Stimulated activated CD4-positive, alpha-beta T cell treated with anti-CD3 and anti-CD28 coated beads, TNF-alpha, amount 100 ng/mL, for 48 hours (primary cell): ENCODE data around the gene PFDN2.
A peak's percentile ranks its signal among the peaks of the same experiment; 100 is the strongest.

Experiments
- DNase-seq, 3 donors: peaks; one replicate each; pipeline ENCODE4 v3.0.0-alpha.2; 2020; ENCODE audit warnings: low read depth in 3 of 3

Gene PFDN2

DNA sequence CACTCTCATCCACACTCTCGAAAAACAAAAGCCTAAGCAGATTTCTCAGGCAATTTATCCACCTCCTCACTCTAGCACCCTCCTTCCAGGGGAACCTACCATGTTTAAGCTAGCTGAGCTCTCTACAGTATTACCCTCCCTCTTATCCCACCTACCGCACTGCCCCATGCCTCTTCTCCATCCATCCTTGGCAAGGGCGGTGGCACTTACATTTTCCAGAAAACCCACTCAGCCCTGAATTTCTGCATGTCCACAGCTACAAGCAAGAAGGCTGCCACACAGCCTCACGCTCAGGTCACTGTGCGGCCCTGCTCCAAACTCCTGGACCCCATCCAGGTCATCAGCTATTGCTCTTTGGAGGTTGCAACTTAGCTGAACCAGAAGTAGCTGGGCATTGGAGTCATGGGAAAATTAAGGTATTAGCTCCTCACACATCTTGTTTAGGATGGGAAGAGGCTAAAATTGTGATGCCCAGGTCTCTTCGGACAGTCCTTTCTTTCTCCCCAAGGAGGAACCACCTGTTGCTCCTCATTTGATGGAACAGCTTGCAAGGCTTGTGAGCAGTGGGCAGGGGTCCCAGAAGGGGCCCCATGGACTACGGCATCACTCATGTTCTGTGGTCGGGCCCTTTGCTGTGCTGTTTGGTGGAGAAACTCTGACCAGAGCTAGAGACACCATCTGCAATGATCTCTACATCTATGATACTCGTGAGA is 18.6 kb downstream of the PFDN2 start:
- DNase-seq, result no peak

DNA sequence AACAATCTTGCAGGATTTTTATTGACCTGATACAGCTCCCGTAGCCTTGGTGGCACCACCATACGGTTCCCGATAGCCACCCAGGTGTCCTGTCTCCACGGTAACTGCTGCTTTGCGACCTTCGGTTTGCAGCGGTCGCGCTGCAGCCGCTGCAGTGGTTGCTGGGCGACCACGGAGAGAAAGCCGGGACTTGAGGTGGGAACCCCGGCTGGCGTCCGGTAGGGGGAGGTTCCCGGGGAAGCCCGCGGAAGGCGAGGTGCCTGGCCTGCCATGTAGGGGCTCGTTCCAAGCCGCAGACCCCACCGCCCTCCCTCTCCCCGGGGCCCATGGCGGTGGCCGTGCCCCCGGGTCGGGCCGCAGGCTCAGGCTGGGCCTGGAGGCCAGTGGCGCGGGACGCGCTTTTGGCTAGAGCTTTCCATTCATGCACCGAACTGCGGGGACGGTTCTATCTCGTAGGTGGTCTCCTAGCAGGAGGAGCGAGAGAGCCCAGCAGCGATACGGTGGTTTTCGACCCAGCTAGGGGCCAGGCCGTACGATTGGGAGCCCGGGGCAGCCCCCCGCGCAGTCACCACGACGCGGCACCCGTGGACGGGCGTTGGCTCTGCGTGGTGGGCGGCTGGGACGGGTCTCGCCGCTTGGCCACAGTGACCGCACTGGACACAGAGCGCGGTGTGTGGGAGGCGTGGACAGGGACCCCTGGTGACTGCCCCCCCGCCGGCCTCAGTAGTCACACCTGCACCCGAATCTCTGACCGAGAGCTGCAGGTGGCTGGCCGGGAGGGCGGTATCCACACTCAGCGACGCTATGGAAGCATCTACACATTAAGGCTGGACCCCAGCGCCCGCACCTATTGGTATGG is 19.4 kb downstream of the PFDN2 start, which contains the start of gene KLHDC9:
TSS of gene KLHDC9 (plus strand) at position 152 of the 859 bp plus-strand sequence. CDS start at position 327, 175 bp downstream.
- DNase-seq, result peak; percentile 48 to 60 (median 58)

DNA sequence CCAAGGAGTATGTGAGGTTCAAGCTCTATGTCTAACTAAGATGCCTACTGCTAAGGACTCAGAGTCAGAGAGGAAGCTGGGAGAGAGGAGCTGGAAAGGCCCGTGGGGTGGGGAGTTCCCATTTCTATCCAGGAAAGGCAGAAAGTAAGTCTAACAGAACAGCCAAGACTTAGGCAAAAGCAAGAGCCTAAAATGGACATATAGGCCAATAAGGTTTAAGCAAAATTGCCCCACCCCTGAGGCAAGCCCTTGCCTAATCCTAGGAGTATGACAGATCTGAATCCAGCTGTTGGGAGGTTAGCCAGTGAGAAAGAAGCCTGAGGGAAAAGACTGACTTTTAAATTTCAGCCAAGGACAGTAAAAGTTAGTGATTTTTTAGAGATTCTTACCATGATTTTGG is 21.3 kb downstream of the PFDN2 start:
- no peak for DNase-seq

DNA sequence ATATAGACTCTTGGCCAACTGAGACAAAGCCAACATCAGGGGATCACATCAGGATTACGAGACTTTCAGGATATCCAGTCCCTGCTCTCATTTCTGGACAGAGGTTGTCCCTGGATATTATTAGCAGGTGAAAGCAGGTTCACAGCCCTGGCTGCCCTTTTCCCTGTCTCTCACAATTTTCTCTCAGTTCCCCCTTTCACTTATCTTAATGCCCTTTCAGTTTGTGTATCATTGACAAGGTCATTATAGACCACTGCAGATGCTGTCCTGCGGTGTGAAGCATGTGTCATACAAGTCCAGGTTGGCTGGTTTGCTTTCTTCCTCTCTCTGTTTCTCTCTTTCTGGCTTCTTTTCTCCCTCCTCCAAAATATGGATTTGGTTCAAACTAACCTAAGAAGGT is 21.8 kb downstream of the PFDN2 start:
- DNase-seq, result no peak

DNA sequence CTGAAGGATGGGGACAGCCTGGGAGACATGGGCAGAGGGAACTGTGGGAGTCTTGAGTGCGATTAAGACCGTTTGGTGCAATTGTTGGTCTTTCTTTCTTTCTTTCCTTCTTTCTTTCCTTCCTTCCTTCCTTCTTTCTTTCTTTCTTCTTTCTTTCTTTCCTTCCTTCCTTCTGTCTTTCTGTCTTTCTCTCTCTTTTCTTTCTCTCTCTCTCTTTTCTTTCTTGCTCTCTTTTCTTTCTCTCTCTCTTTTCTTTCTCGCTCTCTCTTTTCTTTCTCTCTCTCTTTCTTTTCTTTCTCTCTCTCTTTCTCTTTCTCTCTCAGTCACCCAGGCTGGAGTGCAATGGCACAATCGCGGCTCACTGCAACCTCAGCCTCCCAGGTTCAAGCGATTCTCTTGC is 22.6 kb downstream of the PFDN2 start:
- no peak for DNase-seq

DNA sequence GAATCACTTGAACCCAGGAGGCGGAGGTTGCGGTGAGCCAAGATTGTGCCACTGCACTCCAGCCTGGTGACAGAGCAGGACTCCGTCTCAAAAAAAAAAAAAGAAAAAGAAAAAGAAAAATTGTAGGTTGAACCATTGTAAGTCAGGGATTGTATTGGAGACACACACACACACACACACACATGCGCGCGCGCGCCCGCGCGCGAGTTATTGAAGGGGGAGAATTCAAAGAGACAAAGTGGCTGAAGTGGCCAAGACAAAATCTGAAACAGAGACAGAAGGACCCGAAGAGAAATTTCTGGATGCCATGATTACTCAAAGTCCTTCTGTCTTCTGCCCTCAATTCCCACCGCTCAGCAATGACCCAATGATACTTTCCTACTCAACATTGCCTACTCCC is 23.4 kb downstream of the PFDN2 start:
- DNase-seq, result no peak

DNA sequence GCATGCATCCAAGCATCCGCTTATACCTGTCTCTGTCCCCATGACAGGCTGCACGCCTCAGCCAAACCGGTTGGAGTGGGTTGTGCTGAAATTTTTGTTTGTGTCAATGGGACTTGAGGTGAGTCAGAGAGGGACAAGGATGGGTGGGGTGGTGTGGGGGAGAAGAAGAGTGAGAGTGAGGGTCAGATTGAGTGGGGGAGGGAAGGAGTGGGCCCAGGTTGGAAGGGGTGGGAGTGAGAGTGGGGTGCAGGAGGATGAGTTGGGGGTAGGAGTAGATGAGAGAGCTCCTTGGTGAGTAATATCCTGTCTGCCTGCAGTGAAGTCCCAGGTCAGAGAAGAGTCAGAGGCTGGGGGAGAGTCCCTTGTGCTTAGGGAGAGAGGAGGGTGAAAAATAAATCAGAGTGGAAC is 25.2 kb downstream of the PFDN2 start:
- no peak for DNase-seq

DNA sequence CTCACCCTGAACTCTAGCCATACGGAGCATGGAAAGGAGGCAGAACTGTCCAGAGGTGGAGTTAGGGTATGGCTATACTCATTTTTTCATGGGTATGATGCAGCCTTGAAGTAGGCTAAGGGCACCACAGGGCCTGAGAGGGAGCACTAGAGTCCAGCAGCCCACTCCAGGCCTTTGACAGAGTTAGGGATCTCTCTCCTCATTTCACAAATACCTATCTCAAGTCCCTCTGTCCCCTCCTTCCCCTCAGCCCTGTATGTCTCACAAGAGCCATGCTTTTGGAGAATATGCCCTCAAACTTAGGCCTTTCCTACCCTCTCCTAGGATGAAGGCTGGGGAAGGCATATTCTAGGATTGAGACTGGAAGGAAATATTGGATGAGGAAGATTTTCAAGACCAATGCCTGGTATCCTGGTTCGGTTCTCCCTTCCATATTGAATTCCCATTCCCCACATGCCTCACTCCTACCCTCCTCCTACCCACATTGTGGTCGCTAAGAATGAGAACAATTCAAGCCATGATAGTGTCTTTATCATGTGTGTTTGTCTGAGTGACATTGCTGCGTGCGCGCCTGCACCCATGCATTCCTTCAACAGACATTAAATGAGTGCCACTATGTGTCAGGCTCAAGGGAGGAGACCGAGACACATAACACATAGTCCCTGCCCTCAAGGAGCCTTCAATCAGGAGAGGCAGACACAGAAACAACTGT is 25.9 kb downstream of the PFDN2 start:
- no peak for DNase-seq

DNA sequence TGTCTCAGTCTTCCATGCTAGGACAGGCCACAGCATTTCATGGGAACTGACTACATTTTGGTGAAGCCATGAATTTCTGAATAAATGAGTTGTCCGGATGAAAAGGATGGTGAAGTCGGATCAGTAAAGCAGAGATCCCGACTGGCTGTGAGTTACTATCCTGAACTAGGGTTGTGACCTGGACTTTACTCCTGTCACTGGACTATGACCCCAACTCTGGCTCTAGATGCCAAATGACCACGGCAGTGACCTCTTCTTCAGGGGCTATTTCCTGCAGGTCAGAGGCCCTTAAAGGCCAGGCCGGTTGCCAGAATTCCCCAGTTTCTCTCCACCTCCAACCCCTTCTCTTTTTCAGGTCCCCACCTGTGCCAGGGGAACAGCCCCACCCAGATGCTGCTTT is 26.7 kb downstream of the PFDN2 start:
- DNase-seq, result no peak

DNA sequence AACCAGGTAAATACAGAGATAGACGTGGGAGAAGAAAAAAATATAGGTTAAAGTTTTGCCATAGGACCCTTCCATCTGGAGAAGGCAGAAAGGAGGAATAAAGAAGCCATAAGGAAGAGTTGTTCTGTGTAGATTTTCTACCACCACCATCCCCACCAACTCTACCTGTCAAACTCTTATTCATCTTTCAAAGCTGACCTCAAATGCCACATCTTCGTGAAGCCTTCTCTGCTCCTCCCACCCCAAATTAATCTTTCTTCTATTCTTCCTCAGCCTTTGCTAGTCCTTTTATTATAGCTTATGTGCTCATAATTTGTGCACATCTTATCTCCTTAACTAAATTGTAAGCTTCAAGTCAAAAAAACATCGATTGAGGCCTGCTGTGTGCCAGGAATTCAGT is 27.2 kb downstream of the PFDN2 start:
- DNase-seq, result no peak

DNA sequence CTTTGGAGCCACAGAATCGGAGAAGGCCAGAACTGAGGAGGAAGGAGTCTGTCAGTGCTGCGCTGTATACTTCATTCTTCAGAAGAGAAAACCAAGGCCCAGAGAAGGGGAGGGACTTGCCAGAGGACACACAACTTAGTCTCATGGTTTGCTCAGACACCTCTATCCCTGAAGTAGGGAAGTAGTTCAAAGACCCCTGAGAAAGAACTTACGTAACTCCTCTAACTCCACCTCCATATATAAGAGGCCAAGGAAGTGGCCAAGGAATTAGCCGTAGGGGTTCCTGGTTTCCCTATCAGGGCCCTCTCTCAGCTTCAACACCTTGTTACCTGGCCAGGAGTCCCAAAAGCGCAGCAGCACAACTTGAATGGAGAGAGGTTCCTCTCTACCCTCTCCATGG is 27.9 kb downstream of the PFDN2 start:
- DNase-seq, result no peak

DNA sequence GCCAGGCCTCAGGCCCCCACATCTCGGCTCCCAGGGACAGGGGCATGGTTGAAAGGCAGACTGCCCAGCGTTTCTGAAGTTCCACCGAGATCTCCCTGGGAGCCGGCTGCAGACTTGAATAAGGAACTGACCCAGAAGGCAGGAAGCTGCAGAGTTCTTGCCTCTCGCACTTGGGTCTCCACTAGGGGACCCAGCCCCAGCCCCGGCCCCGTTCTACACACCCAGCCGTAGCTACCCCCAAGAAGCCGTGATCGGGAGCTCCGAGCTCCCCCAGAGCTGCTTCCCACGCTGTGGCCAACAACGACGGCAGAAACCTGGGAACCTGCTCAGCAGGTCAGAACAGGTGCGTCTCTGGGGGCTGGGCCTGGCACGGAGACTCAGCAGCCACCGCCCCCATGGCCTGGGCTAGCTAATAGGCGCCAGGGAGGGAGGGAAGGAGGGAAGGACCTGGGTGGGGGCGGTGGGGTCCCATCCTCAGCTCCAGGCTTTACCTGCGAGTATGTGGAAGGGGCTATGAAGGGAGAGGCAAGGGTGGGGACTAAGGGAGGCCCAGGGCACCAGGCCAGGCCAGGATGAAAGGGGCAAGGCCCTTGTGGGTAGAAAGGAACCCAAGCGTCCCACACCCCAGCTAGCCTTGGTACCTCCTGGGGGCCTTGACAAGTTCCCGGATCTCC is 28.4 kb downstream of the PFDN2 start, which contains the start of gene NECTIN4:
TSS of gene NECTIN4 (minus strand) at position 308 of the 674 bp plus-strand sequence. CDS start at position 46, 262 bp downstream.
- no peak for DNase-seq

DNA sequence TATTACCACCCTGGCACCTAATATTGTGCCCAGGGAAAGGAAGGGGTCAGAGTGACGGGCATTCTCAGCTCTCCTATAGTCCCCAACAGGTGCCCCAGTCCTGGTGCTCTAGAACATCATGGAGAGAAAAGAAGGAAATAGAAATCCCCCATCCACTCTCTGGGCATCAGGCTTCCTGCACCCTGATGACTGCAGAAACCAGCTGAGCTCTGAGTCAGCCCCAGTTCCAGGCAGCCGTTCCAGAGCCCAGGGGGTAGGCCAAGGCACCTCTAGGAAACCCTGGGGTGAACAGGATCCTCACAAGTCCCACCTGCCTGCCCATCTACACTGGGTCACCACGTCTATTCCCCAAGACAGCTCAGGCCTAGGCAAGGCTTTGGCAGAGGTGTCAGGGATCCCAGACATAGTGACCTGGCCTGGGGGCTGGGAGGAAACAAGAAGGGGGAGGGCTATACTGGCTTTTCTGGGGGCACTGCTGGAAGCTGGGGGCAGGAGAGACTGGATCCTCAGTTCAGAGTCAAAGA is 29.2 kb downstream of the PFDN2 start:
- DNase-seq, result no peak

DNA sequence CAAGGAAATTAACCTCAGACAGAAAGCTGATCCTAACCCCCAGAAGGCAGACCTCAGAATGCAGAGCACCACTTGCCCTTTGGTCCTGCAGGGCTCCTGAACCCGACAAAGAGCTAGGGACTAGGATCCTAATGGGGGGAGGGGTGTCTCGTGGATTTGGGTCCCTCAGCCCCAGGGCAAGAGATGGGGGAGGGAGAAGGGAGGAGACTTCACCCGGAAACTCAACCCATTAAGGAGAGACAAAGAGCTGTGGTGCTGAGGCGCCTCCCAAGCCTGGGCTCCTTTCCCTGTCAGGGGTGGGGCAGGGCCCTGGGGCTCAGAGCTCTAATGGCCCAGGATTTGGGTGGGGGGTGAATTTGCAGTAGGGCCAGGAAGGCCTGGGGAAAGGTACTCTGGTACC is 31.4 kb downstream of the PFDN2 start:
- no peak for DNase-seq

DNA sequence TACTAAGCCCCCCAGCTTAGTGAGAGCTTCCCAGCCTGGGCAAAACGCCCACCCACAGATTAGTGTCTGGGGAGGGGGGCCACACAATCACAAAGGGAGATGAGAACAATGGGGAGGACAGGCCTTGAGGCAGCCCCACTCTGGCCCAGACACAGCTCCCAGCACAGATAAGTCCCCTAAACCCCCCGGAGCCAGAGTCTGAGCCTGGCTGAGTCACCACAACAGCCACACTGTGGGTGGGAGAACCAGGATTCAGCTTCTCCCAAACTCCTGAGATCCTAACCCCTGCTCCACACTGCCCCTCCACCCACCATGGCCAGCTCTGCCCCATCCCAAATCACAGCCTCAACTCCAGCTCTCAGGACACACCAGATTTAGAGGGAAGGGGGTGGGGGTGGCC is 32.7 kb downstream of the PFDN2 start:
- no peak for DNase-seq

DNA sequence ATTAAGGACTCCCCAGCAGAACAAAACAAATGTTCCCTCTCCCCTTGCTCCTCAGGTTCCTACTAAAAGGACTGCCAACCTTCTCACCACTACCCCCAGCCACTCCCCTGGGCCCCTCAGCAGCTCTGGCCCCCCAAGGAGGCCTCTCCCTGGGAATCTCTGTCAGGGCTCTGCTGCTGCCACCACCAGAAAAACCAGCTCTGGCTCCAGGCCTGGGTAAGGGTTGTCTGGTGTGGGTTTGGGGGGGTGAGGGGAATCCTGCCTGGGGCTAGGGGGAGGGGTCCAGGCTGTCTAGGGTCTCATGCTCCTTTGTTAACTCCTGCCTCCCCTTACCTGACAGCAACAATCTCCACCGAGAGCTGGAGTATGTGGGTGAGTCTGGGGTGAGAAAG is 33.2 kb downstream of the PFDN2 start:
- DNase-seq, result no peak

DNA sequence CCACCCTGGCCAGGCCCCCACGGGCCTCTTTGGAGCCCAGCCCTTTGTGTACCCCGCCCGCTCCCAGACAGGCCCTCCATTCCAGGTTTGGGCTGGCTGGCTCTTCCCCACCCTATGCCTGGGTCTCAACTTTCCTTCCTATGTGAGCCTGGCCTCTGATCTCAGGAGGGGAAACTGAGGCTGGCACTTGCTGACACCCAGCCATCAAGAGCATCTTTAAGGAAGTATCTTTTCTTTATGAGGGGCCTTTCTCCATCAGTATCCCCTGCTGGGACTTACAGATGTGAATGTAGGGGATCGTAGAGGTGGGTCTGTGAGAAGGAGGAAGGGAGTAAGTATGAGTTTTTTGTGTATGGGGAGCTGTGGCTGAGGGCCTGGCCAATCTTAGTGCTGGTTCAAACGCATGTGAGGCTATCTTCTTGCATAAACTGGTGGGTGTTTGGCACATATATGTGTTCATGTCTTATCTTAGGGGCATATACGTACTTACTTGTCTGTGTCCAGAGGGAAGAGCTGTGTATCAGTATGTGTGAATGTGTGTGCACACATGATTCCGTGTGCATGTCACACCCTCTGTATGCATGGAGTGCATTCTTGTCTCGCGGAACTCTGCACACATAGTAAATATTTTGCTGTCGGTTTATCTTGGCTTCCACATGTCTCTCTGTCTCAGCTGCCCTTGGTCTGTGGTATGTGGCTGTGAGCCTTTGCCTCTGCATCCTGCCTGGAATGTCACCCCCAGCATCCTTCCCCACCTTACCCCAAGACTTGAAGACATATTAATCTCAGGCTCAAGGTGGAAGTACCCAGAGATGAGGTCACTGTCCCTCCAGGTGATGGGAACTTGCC is 33.9 kb downstream of the PFDN2 start:
- no peak for DNase-seq

DNA sequence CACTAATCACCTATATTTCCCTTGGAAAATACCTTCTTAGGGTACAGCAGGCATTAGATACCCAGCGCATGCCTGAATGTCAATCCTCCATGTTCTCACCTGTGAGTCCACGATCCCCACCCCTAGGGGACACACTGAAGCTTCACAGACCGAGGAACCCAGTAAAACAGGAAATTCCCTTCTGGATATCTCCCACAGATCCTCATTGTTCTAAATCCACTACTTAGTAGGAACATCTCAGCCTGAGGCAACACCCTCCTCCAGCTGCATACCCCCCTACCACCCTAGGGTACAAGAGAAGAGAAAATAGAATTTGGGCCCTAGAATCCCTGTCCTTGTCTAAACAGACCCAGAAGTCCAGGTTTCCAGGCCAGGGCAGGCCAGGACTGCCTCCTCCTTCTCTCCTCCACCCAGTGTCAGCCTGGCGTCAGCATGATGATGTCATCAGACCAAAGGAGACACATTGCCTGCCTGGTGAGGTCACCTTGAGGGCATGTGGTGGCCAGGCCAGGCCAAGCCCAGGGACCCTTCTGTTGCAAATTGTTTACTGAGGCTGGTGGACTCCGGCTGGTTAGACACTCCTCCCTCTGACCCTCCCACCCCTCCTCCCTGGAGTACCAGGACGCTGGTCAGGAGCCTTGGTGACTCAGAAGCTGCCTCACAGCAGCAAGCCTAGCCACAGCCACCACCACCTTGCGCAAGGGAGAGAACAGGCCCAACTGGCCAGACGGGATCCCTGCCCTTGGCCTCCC is 34.7 kb downstream of the PFDN2 start:
- DNase-seq, result no peak

DNA sequence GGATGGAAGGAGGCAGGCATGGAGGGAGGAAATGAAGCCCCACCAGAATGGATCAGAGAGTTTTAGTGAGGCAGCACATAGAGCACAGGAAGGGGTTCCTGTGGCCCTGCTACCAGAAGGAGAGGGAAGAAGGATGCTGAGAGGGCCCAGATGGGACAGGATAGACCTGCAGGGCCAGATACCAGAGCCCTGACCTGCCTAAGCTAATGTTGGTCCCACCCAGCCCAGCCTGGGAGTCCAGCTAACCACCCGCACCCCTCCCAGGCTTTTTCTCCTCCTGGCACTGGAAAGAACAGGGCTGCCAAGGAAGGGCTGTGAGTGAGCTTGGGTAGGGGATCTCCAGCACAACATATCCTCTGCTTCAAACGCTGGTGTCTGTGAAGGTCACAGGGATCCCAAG is 35.4 kb downstream of the PFDN2 start:
- DNase-seq, result no peak

DNA sequence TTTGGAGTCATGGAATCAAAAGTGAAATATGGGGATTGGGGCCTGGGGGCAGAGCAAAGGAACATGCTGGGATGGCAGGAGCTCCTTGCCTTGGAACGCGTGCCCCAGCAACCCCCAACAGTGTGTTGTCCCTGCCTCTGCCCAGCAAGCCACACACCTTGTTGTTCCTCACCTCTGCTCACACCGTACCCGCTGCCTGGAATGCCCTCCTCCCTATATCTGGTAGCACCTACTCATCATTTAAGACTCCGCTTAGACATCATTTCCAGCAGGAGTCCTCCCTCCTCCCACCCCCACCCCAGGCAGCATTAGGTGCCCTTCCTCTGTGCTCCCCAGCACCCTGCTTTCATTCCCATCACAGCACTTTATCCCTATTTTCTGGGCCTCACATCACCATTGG is 36.3 kb downstream of the PFDN2 start:
- DNase-seq, result no peak
